NCI-H1092 treated with DMSO at 0.1 percent for 48 hours (cell line): Measurements from ENCODE around the gene GSK3B.
"Not testable (repeated sequence)": the region's sequence is repeated elsewhere in the genome, so short reads cannot be mapped to it uniquely, and the experiment has no call there.

Experiments used
- DNase-seq: peaks from one replicate; lab custom pipeline; 2025; lab: John Stamatoyannopoulos, UW

GSK3B gene

DNA sequence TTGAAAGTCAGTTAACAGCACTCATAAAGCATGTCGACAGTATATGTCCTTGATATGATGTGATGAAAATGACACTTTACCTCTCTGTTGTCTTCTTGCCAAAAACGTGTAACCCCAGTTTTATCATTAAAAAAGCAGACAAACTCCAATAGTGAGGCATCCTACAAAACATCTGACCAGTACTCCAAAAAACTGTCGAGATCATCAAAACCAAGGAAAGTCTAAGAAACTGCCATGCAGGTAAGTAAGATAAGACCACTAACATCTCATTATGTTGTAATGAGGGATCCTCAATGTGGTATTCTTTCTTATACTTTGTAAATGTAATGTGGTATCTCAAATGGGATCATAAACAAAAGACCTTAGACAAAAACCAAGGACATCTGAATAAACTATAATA lies 160.0 kb downstream of the GSK3B start:
- no peak for DNase-seq

DNA sequence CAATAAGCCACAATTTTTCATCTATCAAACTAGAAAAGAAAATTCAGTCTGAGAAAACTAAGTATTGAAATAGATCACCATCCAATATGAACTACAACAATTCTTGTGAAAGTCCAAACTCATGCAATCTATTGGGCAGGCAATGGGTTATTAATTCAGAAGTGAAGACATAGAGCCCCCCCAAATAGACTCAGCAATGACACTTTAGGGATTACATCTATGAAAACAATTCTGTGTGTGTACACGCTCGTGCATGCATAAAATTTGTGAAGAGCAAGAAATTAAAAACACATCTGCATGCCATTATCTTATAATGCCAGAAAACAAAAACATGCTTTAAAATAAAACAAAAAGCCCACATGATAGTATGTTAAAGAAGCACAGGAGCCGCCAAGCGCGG lies 161.0 kb downstream of the GSK3B start:
- DNase-seq = no peak

DNA sequence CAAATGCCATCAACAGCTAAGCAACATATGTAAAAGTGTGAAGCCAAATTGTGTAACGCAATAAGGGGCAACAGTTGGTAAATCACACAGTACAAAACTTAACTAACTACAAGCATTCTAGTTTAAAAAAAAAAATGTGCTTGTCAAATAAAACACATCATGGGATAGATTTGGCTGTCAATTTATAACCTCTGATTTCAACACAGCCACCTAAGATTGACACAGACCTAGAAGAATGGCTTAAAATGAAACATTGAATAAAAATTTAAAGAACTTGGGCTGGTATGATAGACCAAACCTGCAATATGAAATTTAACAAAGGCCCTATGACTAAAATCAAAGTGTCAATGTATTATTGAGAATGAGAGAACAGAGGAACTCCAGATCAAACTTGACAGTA lies 164.0 kb downstream of the GSK3B start:
- DNase-seq = no peak

DNA sequence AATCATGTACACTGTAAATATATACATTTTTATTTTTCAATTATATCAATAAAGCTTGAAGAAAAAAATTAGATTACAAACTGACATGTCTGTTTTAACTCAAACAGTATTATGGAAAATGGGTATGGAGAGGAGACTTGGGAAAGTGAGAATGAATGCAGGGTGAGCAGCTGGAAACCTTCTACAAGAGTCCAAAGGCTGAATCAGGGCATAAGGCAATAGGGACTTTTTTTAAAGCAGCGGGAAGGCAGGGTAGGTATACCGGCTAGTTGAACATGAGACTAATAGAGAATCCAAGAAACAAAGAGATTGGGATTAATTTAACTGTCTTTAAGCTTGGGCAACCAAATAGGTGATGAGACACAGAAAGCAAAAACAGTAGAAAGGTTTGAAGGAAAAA lies 167.1 kb downstream of the GSK3B start:
- DNase-seq = no peak

DNA sequence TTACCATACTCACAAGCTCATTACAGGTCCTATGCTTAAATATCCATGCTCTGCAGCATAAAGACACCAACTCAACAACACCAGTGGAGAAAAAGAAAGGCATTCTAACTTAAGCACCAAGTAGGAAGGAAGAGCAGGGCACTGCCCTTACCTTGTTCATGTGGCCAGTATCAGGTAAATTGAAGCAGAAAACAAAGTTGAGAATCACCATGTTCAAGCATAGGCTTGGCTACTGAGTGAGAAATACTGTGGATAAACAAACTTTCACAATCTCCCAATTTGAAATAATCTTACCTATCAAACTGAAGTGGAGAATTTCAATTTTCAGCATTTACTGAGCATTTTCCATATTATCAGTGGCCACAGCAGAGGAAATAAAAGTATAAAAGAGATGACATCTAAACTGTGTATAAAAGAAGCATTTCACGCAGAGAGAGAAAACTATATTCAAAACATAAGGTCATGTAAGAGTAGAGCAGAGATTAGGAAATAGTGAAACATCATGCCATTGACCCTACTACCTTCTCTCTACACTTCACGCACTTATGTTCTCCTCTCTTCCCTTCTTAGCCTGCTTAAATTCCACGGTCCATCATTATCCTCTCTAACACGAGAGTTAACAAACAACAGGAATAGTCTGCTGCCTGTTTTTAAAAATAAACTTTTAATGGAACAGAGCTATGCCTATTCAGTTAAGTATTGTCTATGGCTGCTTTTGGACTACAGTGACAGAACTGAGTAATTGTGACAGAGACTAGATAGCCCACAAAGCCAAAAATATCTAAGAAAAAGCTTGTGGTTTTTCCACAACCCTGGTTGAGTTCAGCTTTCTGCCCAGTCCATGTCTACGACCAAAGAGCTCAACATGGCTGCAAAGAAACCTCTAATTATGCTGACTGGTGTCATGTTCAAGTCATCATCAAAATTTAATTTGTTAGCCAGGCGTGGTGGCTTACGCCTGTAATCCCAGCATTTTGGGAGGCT lies 169.8 kb downstream of the GSK3B start:
- no peak for DNase-seq

DNA sequence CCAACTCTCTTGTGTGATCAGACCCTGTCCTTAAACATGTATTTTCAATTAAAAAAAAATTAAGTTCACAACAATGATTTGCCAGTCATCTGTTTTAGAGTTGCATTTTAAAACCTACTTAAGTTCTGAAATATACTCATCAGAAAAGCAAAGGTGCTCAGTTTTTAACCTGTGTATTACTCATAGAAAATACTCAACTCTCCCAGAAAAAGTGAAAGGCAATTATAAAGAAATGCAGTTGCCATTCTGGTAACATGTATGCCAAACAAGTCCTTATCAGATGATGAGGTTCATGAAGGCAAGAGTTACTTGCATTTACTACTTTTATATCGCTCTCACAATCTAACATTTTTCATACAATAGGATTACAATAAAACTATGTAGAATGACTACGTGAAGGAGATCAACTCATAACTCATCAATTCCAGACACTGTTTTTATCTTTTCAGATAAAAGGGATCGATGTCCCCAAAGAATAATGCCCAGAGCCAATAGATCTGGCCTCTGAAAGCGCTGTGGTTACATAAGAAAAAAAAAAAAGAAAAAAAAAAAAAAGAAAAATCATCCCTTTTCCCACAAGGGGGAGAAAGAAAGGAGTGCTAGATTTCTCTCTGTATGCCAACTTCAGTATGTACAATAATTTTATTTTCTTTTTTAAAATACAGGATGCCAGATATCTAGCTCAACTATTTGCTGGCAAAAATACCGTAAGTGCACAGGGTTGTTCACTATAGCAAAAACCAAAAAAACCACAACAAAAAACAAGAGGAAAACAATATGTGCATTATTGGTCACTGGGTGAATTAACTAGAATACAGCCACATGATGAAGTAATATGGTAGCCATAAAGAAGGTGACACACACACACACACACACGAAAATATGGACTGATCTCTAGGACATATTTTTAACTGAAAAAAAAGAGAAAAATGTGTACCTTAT lies 175.0 kb downstream of the GSK3B start:
- DNase-seq = no peak

DNA sequence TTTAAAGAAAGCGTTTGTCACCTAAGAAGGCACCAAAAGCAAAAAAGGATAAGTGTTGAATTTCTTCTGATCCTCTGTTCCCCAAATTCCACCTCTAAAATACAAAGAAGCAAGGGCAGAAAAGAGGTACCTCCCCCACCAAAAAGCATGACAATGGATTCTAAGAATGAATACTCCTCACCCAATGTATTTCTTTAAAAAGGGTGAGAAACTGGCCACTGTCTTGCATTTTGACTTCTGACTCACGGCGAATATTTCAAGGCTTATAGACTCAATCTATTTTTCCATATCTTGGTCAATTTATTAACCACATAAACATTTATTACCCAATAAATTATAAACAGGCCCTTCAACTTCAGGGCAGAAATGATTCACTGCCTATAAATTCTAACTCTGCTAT lies 181.2 kb downstream of the GSK3B start:
- DNase-seq = no peak

DNA sequence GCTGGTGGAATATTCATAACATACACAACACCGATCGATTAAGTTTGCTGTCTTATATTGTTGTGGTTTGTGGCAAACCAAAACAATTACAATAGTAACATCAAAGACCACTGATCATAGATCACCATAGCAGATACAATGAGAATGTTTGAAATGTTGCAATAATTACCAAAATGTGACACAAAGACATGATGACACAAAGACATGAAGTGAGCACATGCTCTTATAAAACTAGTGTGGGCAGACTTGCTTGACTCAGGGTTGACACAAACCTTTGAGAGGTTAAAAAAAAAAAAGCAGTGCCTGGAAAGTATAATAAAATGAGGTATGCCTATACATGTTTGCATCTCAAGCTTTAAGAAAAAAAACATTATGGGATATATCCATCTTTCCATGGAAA lies 182.0 kb downstream of the GSK3B start:
- no peak for DNase-seq

DNA sequence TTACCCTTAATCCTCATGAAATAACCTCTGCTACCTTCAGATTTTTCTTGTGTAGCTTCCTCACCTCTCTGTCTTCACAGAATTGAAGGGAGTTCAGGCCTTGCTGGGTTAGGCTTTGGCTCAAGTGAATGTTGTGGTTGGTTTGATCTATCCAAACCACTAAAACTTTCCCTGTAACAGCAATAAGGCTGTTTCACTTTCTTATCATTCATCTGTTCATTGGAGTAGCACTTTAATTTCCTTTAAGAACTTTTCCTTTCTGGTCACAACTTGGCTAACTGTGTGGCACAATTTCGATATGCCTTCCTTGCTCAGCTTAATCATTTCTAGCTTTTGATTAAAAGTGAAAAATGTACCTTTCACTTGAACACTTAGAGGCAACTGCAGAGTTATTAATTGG lies 182.5 kb downstream of the GSK3B start:
- DNase-seq = no peak

DNA sequence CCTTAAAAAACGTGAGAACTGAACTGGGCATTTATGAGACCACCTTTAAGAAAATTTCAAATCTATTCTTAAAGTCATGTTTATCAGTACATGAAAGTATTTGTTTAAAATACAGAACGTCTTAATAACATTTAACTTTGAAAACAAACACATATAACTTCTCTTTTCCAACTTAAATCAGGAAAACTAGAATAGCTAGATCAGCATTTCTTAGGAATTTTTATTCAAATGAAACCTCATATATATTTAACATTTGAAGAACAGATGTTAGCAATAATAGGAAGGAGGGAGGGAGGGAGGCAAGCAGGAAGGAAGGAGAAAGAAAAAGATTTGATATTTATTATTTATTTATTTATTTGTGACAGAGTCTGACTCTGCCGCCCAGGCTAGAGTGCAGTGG lies 192.2 kb downstream of the GSK3B start:
- no peak for DNase-seq

DNA sequence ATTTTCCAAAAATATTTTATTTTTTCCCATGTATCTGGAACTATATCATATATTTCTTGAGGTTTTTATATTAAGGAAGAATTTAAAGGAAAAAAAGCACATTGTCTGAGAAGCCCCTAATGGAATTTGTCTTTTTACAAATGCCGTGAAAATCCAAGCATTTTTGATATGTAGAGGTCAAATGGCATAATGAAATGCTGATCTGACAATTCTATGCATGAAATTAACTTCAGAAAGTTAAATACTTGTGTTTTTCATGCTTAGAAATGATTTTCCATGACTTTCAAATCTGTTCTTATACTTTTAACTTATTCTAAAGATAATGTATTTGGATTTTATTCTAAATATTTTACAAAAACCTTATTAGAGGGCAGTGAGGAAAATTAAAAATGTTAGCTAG lies 193.1 kb downstream of the GSK3B start:
- DNase-seq = no peak

DNA sequence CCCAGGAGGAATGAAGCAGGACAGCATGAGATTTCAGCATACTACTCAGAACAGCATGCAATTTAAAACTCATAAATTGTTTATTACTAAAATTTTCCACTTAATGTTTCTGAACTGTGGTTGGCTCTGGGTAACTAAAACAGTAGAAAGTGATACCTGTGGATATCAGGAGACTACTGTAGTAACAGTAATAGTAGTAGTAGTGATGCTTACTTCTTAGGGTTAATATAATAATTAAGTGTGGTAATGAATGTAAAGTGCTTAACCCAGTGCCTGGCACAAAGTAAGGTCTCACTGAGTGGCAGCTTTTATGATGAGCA lies 195.1 kb downstream of the GSK3B start:
- no peak for DNase-seq

DNA sequence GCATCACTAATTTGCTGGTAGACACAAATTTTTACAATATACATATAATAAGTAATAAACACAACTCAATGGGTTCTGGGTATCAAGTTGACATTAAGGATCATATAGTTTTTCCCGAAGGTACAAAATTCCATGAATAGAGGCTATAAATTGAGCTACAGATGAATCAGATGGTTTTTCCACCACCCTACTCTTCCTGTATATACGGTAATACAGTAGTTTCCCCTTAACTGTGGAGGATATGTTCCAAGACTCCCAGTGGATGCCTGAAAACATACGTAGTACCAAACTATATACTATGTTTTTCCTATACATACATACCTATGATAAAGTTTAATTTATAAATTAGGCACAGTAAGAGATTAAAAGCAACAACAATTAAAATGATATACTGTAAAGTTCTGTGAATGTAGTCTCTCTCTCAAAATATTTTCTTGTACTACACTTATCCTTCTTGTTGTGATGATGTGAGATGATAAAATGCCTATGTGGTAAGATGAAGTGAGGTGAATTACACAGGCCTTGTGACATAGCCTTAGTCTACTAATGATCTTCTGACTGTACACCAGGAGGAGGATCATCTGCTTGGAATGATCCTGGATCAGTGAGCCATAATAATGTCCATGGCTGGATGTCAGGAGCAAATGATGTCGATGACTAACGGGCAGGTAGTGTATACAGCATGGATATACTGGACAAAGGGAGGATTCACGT lies 195.6 kb downstream of the GSK3B start:
- no peak for DNase-seq

DNA sequence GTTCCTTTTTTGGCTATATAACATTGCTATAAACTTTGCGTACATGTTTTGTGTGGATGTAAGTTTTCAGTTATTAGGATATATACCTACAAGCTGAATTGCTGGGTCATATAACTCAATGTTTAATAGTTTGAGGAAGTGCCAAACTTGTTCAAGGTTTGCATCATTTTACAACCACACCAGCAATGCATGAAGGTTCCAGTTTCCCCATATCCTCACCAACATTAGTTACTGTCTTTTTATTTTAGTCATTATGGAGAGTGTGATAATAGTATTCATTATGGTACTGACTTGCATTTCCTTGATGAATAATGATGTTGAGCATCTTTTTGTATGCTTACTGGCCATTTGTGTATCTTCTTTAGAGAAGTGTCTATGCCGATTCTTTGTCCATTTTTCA lies 200.1 kb downstream of the GSK3B start:
- DNase-seq = no peak

DNA sequence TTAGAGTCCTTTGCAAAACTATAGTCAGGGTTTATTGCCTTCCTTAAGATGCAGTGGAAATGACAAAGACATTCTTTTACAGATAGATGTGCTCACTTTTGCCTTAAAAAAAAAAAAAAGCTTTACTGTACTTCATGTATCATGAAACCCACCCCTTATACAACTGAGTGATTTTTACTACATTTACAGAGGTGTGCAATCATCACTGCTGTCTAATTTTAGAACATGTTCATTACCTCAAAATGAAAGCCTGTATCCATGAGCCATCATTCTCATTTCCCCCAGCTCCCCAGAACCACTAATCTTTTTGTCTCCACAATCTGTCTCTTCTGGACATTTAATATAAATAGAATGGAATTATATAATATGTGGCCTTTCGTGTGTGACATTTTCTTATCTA lies 200.5 kb downstream of the GSK3B start:
- DNase-seq = no peak

DNA sequence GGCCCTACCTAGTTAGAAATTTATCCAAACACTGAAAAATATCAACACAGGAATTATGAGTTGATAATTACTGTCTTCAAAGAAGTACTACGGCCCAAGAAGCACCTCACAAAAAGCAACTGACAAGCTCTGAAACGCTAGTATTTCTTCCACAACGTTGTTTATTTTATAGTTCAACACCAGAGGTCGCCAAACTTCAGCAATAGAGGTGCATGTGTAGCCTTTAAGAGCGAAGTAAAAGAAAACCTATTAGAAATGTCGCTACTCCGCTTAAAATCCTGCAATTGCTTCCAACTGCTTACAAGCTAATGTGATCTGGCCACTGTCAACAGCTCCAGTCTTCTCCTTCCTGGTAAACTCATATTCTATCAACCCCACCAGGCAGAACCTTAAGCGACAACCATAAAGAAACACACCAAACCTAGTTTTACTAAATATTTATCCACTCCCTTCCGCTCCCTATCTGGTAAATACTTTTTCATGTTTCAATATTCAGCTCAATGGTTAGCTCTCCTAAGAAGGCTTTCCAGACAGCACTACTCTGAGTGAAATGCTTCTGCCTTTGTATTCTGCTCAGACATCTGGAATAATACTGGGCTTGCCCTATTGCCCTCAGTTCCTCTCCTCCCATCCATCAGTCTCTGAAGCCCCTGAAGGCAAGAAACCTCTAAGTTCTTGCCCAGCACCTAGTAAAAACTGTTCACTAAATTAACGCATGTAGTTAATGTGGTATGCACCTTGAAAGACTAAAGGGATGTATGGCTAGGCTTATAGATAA lies 202.1 kb downstream of the GSK3B start:
- DNase-seq = peak; percentile 47

DNA sequence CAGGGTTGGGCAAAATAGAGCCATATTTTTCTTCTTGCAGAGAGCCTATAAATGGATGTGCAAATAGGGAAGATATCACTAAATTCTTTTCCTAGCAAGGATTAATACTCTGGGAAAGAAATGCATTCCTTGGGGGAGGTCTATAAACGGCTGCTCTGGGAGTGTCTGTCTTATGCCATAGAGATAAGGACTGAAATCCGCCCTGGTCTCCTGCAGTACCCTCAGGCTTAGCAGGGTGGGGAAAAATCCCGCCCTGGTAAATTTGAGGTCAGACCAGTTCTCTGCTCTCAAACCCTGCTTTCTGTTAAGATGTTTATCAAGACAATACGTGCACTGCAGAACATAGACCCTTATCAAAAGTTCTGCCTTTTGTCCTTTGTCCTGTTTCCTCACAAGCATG lies 205.6 kb downstream of the GSK3B start:
- not testable (repeated sequence) for DNase-seq

DNA sequence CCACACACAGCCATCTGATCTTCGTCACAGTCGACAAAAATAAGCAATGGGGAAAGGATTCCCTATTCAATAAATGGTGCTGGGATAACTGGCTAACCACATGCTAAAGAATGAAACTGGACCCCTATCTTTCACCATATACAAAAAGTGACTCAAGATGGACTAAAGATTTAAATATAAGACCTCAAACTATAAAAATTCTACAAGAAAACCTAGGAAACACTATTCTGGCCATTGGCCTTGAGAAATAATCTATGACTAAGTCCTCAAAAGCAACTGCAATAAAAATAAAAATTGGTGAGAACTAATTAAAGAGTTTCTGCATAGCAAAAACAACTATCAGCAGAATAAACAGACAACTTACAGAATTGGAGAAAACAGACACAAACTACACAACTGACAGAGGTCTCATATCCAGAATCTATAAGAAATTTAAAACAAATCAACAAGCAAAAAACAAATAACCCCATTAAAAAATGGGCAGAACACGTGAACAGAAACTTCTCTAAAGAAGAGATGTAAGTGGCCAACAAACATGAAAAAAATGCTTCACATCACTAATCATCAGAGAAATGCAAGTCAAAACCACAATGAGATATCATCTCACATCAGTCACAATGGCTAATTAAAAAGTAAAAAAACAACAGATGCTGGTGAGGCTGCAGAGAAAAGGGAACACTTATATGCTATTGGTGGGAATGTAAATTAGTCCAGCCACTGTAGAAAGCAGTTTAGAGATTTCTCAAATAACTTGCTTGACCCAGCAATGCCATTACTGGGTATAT lies 208.3 kb downstream of the GSK3B start:
- DNase-seq = no peak

DNA sequence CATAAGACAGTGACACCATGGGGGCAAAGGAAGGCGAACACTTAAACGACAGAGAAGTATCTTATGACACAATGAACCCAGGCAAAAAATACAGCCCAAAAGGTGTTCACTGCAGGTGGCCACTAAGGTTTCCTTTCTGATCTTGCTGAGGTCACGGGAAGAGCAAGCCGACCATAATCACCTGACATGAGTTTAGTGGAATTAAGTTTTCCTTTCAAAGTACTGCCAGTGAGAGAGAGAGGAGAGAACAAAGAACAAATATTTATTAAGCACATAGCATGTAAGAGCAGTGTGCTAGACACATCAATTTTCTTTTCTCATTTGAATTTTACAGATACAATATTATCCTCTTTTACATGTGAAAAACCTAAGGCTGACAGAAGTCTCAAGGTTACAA lies 210.1 kb downstream of the GSK3B start:
- DNase-seq = no peak

DNA sequence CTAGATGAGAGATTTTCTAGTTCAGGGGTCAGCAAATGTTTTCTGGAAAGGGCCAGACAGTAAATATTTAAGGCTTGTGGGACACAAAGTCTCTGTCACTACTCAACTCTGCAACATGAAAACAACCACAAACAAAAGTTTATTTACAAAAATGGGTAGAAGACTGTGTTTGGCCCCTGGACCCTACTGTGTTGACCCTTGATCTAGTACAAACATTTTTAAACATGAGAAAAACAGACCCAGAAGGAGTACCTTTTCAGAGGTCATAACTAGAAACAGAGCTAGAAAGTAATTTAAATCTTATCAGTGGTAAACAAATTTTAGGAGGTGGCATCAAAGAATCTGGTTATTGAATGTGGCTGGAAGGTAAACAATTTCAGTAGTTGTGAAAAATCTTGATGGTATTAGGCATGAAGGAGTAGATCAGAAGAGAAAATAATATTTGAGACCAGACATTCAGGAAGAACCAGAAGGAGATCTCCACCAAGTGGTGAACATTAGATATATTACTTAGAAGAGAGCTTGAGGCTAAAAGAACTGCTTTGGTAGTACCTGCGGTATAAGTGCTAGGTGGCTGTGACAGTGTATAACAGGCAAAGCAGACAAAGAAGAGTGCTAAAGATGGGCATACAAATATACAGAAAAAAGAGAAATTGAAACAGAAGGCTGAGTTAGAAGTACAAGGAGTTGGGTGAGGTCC lies 210.6 kb downstream of the GSK3B start:
- no peak for DNase-seq
